K562 (cell line): ENCODE results near the gene NDST4.

Experiments used
- CTCF ChIP-seq, 3 experiments: IDR thresholded peaks in 2 of 3; conservative IDR thresholded peaks in 1 of 3; 2 replicates each; pipeline ENCODE4 v1.5.1; 2011 to 2012; ENCODE audit warnings: low read length in 3 of 3, mild to moderate bottlenecking in 3 of 3, control low read depth in 2 of 3, improper control_type of control experiment in 1 of 3, inconsistent platforms in 1 of 3, low read depth in 1 of 3, mixed read lengths in 1 of 3, moderate library complexity in 1 of 3; ENCODE audit not compliant: insufficient read depth in 2 of 3
- DIDO1 ChIP-seq: fragments of 450-650 bp; IDR thresholded peaks from 2 replicates; pipeline ENCODE4 v1.6.1; 2016; ENCODE audit warnings: low read depth, missing biosample characterization, missing genetic modification characterization
- EZH2 ChIP-seq: IDR thresholded peaks from 2 replicates; pipeline ENCODE4 v1.6.1; 2012; ENCODE audit warnings: low read depth, mild to moderate bottlenecking, inconsistent platforms, low read length, borderline replicate concordance
- HMGXB4 ChIP-seq: sonication (generic); formaldehyde crosslinking; IDR thresholded peaks from 2 replicates; pipeline ENCODE4 v1.8.1; 2023; ENCODE audit warnings: mild to moderate bottlenecking, missing genetic modification reagents
- KAT8 ChIP-seq: fragments of 450-650 bp; IDR thresholded peaks from 2 replicates; pipeline ENCODE4 v1.6.1; 2016; ENCODE audit warnings: low read depth, mild to moderate bottlenecking
- MXI1 ChIP-seq: IDR thresholded peaks from 2 replicates; pipeline ENCODE4 v1.6.1; 2011; ENCODE audit warnings: low read depth, mild to moderate bottlenecking, improper control_type of control experiment, low read length
- POLR2A ChIP-seq: fragments of 450-650 bp; conservative IDR thresholded peaks from 2 replicates; pipeline ENCODE4 v1.6.1; 2016
- PTTG1 ChIP-seq: fragments of 450-650 bp; IDR thresholded peaks from 2 replicates; pipeline ENCODE4 v1.6.1; 2016; ENCODE audit warnings: low read depth, mild to moderate bottlenecking, missing genetic modification characterization, missing compliant biosample characterization
- RBM22 ChIP-seq: fragments of 200-400 bp; formaldehyde crosslinking; IDR thresholded peaks from 2 replicates; pipeline ENCODE4 v1.6.1; 2018; ENCODE audit warnings: low read length, low read depth; ENCODE audit not compliant: poor library complexity, severe bottlenecking
- SREBF2 ChIP-seq: sonication (generic); formaldehyde crosslinking; IDR thresholded peaks from 2 replicates; pipeline ENCODE4 v1.4.0; 2020; ENCODE audit warnings: mild to moderate bottlenecking, missing genetic modification reagents
- TAF1 ChIP-seq: IDR thresholded peaks from 2 replicates; pipeline ENCODE4 v1.6.1; 2011; ENCODE audit warnings: mild to moderate bottlenecking, low read length, moderate library complexity; ENCODE audit not compliant: insufficient read depth, control insufficient read depth, severe bottlenecking; ENCODE audit errors: extremely low read depth
- TAF7 ChIP-seq: fragments of 450-650 bp; IDR thresholded peaks from 2 replicates; pipeline ENCODE4 v1.6.1; 2016; ENCODE audit warnings: missing genetic modification characterization, missing compliant biosample characterization
- USF2 ChIP-seq: sonication (generic); formaldehyde crosslinking; IDR thresholded peaks from 2 replicates; pipeline ENCODE4 v1.5.0; 2020; ENCODE audit warnings: missing genetic modification reagents
- ZFP36 ChIP-seq: fragments of 150-350 bp; IDR thresholded peaks from 2 replicates; pipeline ENCODE4 v1.6.1; 2018; ENCODE audit warnings: low read length, low read depth; ENCODE audit not compliant: partially characterized antibody

GRCh38 chr4:114907568-114907967 is 205.9 kb downstream of the NDST4 start:
- TF ChIP-seq EZH2 (no peak), CTCF (IDR thresholded peaks at IDR 0.05 in 2 of 3, conservative IDR thresholded peaks at IDR 0.05 in 1 of 3; ENCODE audit: insufficient read depth in 2 of 3, low read depth in 1 of 3, low read length in 3 of 3) (no peak), RBM22 (no peak), USF2 (no peak), KAT8 (no peak), TAF1 (no peak), ZFP36 (no peak), SREBF2 (CRISPR knock-in tag) (no peak), PTTG1 (tag) (no peak), TAF7 (tag) (no peak), DIDO1 (tag) (no peak), MXI1 (no peak), POLR2A (no peak), HMGXB4 (CRISPR knock-in tag) (no peak)
